Right atrium auricular region (tissue), 2 donors: ENCODE results near the gene TPSG1. TPM values are rescaled to one million over a fixed set of nuclear protein-coding genes. Genes with fewer than 3 reads are reported as not detected.
"Not testable (repeated sequence)": the region's sequence is repeated elsewhere in the genome, so short reads cannot be mapped to it uniquely, and the experiment has no call there.

Experiments
- DNase-seq: peaks from one replicate; pipeline ENCODE4 v3.0.0-alpha.2; 2019; ENCODE audit warnings: low spot score
- H3K27ac ChIP-seq, 2 donors: fragments of 200-600 bp; sonication (generic); 1 replicate in 1 of 2; 2 replicates in 1 of 2; pipeline ENCODE4 v1.5.1; 2016 to 2019
- H3K27me3 ChIP-seq, 2 donors: fragments of 200-600 bp; sonication (generic); one replicate each; pipeline versions ENCODE4 v1.5.1 to v1.6.0; 2017 to 2019
- H3K36me3 ChIP-seq: fragments of 200-600 bp; sonication (generic); one replicate; pipeline ENCODE4 v1.5.1; 2016
- H3K4me1 ChIP-seq, 2 donors: fragments of 200-600 bp; sonication (generic); one replicate each; pipeline versions ENCODE4 v1.5.1 to v1.6.0; 2017 to 2019
- H3K4me3 ChIP-seq, 2 donors: fragments of 200-600 bp; sonication (generic); 1 replicate in 1 of 2; 2 replicates in 1 of 2; pipeline ENCODE4 v1.5.1; 2017 to 2019; ENCODE audit warnings: mild to moderate bottlenecking in 1 of 2, moderate library complexity in 1 of 2
- H3K9me3 ChIP-seq, 2 donors: fragments of 200-600 bp; sonication (generic); one replicate each; pipeline ENCODE4 v1.5.1; 2019
- CTCF ChIP-seq, 2 donors: fragments of 200-600 bp; sonication (generic); IDR thresholded peaks; one replicate each; pipeline ENCODE4 v1.5.1; 2019; ENCODE audit warnings: antibody characterized with exemption in 2 of 2
- total RNA-seq, 2 donors: library from RNA; depleted of rRNA; stranded (reverse); fragments of >200 nt; gene quantifications; one replicate each; pipeline ENCODE4 v1.1.0, GENCODE V29; 2016

TPSG1 gene
- total RNA-seq, 2 donors from 2014 or later = not detected

- Histone ChIP-seq H3K36me3 (no peaks in the 10 kb centered on the region), H3K4me3 (no peak overlapping the region), H3K27me3 (no peaks in the 10 kb centered on the region), H3K27ac (no peak overlapping the region), H3K4me1 (peaks cover 0 to under 1% of the 10 kb centered on the region in 2 donors), H3K9me3 (no peaks in the 10 kb centered on the region)
- DNase-seq = no peak
- TF ChIP-seq CTCF (IDR thresholded peaks at IDR 0.05) = no peak
Measured at GRCh38 chr16:1188432-1189189, 36.5 kb downstream of the TPSG1 start.

- H3K9me3 ChIP-seq, H3K36me3 ChIP-seq, H3K4me3 ChIP-seq, H3K27me3 ChIP-seq, DNase-seq, H3K27ac ChIP-seq: not testable (repeated sequence)
- peaks cover 0 to 30% of the 10 kb centered on the region in 2 donors for H3K4me1 ChIP-seq
Measured at GRCh38 chr16:1185460-1186207, 39.4 kb downstream of the TPSG1 start.

- no peak for TF ChIP-seq CTCF (IDR thresholded peaks at IDR 0.05)
- H3K36me3 ChIP-seq = no peaks in the 10 kb centered on the region
- H3K4me3 ChIP-seq = no peak overlapping the region
- no peaks in the 10 kb centered on the region for H3K27me3 ChIP-seq
- H3K4me1 ChIP-seq = peaks cover 0 to 31% of the 10 kb centered on the region in 2 donors
- H3K27ac ChIP-seq = no peak overlapping the region
- DNase-seq = no peak
- no peaks in the 10 kb centered on the region for H3K9me3 ChIP-seq
Measured at GRCh38 chr16:1184980-1185379, 40.1 kb downstream of the TPSG1 start.

GRCh38 chr16:1184156-1184868 is 40.8 kb downstream of the TPSG1 start:
- Histone ChIP-seq H3K36me3 (no peaks in the 10 kb centered on the region), H3K27me3 (no peaks in the 10 kb centered on the region), H3K27ac (no peak overlapping the region), H3K4me1 (peaks cover 0 to 31% of the 10 kb centered on the region in 2 donors), H3K4me3 (no peak overlapping the region), H3K9me3 (no peaks in the 10 kb centered on the region)
- DNase-seq = no peak
- no peak for TF ChIP-seq CTCF (IDR thresholded peaks at IDR 0.05)

GRCh38 chr16:1182950-1183907 is 41.8 kb downstream of the TPSG1 start:
- DNase-seq = no peak
- H3K27ac ChIP-seq = peak overlapping the region; percentile 43 to 55

More at GRCh38 chr16:1182950-1183907, 41.8 kb downstream of the TPSG1 start:
- no peaks in the 10 kb centered on the region for H3K27me3 ChIP-seq
- no peaks in the 10 kb centered on the region for H3K9me3 ChIP-seq
- H3K36me3 ChIP-seq = no peaks in the 10 kb centered on the region
- peak overlapping the region in 1 of 2 donors; percentile 9 for H3K4me3 ChIP-seq
- peaks cover 0 to 31% of the 10 kb centered on the region in 2 donors for H3K4me1 ChIP-seq
- no peak for TF ChIP-seq CTCF (IDR thresholded peaks at IDR 0.05)
